Lower leg skin (tissue), 3 donors: Measurements from ENCODE around the gene COL27A1.

ENCODE experiments used
- POLR2A ChIP-seq, 2 donors: fragments of 450-650 bp; IDR thresholded peaks; one replicate each; pipeline ENCODE4 v1.6.1; 2016 to 2017; ENCODE audit warnings: antibody characterized with exemption in 2 of 2, mild to moderate bottlenecking in 1 of 2, moderate library complexity in 1 of 2
- TF ChIP-seq, protein P1 (sequence below), 3 donors: fragments of 450-650 bp; IDR thresholded peaks; one replicate each; pipeline ENCODE4 v1.5.1; 2016; ENCODE audit warnings: antibody characterized with exemption in 3 of 3, mild to moderate bottlenecking in 3 of 3, moderate library complexity in 2 of 3

DNA sequence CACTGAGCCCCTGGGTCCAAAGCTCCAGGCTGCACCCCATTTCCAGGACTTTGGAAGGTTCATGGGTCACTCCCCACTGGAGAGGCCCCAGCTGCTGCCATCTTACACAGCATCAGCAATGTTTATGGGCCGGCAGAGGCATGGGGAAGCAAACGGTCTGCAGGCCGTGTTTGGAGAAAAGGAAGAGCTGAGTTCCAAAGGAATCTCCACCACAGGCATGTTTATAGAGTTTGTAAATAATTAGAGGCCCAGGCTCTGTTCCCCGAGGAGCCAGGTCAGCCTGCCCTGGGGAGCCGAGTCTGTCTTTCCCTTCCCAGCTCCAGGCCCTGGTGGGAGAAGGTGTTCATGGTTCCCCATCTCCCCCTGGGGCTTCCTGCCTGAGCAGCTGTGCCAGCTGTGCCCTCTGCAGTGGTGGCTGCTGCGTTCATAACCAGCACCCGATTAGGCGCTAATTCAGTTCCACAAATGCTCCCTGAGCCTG lies 64.8 kb downstream of the COL27A1 start:
- TF ChIP-seq, protein P1, sequence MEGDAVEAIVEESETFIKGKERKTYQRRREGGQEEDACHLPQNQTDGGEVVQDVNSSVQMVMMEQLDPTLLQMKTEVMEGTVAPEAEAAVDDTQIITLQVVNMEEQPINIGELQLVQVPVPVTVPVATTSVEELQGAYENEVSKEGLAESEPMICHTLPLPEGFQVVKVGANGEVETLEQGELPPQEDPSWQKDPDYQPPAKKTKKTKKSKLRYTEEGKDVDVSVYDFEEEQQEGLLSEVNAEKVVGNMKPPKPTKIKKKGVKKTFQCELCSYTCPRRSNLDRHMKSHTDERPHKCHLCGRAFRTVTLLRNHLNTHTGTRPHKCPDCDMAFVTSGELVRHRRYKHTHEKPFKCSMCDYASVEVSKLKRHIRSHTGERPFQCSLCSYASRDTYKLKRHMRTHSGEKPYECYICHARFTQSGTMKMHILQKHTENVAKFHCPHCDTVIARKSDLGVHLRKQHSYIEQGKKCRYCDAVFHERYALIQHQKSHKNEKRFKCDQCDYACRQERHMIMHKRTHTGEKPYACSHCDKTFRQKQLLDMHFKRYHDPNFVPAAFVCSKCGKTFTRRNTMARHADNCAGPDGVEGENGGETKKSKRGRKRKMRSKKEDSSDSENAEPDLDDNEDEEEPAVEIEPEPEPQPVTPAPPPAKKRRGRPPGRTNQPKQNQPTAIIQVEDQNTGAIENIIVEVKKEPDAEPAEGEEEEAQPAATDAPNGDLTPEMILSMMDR (IDR thresholded peaks at IDR 0.05), result no peak
- TF ChIP-seq POLR2A (IDR thresholded peaks at IDR 0.05), result no peak
